NCI-H1105 treated with DMSO at 0.1 percent for 48 hours (cell line): ENCODE results near the gene KIF1A.
A peak's percentile ranks its signal among the peaks of the same experiment; 100 is the strongest.

Experiments used
- DNase-seq: peaks from one replicate; lab custom pipeline; 2025; lab: John Stamatoyannopoulos, UW

The KIF1A gene

GRCh38 chr2:240820607-240821428 is 799 bp upstream of the KIF1A start:
- peak; percentile 78 for DNase-seq

GRCh38 chr2:240819126-240819857 is 727 bp downstream of the KIF1A start:
- DNase-seq = peak; percentile 54

GRCh38 chr2:240818293-240819125 is 1.5 kb downstream of the KIF1A start:
- DNase-seq = peak; percentile 22

DNA sequence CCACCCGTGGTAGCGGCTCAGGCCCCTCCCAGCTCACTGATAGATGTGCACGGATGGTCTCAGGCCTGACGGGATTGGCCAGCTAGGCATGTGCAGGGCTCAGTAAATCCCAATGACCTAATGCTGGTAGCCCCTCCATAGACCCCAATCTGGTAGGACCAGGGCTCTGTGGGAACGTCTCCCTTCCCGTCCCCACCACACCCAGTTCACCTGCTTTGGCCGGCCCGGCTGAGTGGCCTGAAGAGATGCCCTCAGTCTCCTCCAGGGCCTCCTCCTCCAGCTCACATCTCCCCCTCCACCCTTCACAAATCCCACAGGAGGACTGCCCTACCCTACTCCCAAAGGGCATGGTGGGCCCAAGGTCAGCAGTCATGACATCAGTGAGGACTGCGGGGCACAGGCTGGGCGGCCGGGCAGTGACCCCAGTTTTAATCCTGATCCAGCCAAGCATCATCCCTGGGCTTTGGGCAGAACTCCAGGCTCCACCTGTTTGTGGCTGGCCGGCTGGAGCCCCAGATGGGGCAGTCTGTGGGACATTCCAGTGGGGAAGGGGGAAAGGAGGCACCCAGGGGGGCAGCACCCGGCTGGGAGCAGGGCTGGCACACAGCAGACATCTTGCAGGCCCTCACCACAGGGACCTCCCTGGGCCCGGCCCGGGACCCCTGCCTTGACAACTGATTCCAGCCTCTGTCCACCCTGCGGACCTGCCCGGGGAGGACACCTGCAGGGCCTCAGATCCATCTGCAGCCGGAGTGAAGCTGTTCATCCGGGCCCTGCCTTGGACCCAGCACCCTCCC is 2.3 kb downstream of the KIF1A start:
- DNase-seq = no peak

- DNase-seq = no peak
Measured at GRCh38 chr2:240816584-240817495, 3.2 kb downstream of the KIF1A start.

GRCh38 chr2:240815761-240816583 is 4.0 kb downstream of the KIF1A start:
- DNase-seq = no peak

DNA sequence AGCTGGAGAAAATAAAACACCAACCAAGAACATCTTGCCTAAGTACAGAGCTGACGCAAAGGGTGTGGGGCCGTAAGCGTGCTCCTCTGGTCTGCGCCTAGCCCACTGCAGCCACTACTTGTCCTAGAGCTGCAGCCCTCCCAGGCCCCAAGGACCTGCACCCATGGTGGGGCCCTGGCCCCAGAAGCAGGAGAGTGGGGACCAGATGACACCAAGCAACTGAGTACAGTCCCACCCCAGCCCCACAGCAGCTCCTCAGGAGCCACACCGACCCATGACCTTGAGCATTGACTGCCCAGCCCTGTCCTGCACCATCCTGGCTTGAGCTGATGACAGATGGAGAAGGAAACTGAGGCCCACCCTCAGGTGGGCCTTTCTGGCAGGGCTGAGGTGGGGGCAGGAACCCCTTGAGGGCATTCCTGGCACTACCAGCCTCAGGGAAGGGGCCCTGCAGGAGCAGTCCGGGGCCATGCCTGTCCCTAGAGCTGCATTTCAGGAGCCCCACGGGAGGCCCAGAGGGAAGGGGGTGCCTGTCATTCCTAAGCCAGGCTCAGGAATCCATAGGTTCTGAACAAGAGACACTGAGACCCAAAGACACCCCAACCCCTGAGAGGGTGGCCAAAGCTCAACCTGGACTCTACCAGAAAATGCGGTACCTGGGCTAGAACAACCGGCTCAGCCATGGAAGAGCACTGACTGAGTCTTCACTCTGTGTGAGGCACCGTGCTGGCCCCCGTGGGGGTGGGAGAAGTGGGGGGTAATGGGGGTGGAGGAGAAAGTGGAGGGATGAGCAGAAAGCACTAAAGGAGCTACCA is 4.9 kb downstream of the KIF1A start:
- no peak for DNase-seq

DNA sequence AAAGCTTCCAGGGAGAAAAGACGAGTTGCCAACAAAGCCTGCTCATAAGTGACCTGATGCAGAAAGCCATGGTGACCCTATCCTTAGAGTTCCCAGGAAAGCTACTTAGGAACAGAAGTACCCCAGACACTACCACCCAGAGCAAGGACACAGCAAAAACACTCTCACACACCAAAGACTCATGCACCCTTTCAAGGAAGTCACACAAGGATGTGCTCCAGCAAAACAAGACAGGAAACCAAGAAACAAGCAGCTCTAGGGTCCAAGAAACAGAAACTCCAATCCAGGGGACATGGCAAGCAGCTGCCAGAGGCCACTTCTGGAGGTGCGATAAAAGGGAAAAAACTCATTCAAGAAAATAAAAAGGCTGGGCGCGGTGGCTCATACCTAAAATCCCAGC is 5.7 kb downstream of the KIF1A start:
- DNase-seq = no peak

- no peak for DNase-seq
Measured at GRCh38 chr2:240813231-240813921, 6.6 kb downstream of the KIF1A start.

GRCh38 chr2:240812721-240813120 is 7.3 kb downstream of the KIF1A start:
- DNase-seq = no peak

DNA sequence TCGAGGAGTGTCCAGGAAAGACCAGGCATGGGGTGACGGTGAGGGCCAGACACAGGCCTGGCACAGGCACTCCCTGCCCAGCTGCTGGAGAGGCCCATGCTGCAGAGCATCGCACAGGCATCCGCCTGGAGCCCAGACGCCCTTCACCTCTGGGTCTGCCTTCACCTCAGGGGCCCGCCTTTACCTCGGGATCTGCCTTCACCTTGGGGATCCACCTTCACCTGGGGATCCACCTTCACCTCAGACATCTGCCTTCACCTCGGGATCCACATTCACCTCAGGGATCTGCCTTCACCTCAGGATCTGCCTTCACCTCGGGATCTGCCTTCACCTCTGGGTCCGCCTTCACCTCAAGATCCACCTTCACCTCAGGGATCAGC is 7.7 kb downstream of the KIF1A start:
- DNase-seq = no peak

DNA sequence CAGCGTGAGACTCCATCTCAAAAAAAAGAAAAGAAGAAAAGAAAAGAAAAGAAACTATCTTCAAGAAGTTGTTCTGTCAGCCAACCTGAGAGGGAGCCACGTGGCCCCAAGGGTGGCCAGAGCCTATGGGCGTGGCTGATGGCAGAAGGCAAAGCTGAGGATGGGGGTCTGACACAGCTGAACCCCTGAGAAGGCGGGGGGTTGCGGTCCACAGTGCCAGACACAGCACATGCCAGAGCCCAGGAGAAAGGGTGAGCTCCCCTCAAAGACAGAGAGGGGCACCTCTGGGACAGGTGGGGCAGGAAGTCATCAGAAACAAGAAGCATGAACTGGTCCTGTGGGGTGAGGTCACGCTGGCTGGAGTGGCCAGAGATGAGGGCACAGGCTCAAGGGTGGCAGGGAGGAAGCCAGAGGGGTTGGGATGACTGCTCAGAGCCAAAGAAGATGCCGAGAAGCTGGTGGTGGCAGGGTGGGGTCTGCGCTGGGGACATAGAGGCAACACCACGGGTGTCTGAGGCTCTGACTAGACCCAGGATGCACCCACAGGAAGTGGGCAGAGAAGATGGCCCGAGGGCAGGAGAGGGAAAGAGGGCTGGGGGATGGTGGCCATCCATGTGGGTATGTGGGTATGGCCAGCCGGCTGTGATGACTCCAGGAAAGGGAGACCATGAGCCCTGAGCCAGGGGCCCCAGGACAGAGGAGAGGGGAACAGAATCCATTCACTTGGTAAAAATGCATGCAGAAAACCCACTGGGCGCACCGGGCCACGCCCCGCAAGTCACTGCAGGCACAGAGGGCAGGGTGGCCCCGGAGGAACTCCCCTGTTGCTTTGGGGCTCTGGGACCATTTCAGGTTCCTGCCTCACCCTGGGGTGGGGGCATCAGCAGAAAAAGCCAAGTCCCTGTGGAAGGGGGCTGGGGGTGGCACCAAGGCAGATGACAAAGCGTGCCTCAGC is 8.4 kb downstream of the KIF1A start:
- no peak for DNase-seq

DNA sequence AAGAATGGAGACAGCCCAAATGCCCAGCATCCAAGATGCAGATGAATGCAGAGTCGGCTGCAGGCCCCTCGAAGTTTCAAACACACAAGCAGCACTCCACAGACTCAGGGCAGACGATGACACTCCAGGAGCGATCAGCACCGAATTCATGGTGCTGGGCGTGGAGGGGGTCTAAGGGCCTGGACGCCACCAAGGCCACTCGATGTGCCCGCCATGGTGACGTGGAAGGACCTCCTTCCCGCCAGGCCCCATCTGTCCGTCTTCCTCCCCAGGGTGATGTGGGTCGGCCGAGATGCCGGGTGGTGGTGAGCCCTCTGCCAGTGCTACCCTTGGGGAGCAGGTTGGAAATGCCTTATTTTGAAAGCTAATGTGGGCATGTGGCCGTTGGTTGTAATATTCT is 9.4 kb downstream of the KIF1A start:
- DNase-seq = no peak

DNA sequence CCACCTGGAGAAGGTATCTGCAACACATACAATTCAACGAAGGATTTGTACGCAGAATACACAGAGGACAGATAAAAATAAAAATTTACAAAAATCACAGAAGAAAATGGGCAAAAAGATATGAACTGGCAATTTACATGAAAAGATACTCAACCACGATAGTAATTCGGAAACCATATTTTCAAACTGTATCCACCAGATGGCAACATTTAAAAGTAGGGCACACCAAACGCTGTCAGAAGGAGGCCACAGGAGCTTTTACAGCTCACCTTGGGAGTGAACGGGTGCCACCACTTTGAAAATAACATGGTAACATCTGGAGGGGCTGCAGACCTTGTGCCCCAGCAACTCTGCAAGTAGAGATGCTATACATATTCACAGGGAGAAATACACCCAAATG is 9.8 kb downstream of the KIF1A start:
- no peak for DNase-seq

- DNase-seq = no peak
Measured at GRCh38 chr2:240809276-240809675, 10.7 kb downstream of the KIF1A start.

DNA sequence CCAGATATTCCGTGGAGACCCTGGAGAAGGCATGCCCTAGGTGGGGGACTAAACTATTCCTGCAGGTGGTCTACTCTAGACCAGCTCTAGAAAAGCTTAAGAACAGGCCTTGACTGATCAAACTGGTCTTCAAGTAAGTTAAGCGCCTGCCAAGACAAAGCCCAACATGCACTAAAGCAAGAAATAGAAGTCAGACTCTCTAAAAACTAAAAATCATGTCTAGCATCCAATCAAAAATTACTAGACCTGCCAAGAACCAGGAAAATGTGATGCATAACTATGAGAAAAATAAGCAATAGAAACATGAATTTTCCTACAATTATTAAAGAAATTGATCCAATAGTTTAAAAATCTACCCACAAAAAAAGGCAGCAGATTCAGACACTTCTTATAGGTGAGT is 13.6 kb downstream of the KIF1A start:
- no peak for DNase-seq

- no peak for DNase-seq
Measured at GRCh38 chr2:240806006-240806405, 14.0 kb downstream of the KIF1A start.
